ENCODE measurements around the gene JSRP1. TPM values are rescaled to one million over a fixed set of nuclear protein-coding genes. Genes with fewer than 3 reads are reported as not detected.

JSRP1 gene
- polyA plus RNA-seq, 2 of the 4 experiments (the other 2 are of a cell fraction) = 0.41 TPM; not detected in 1

DNA sequence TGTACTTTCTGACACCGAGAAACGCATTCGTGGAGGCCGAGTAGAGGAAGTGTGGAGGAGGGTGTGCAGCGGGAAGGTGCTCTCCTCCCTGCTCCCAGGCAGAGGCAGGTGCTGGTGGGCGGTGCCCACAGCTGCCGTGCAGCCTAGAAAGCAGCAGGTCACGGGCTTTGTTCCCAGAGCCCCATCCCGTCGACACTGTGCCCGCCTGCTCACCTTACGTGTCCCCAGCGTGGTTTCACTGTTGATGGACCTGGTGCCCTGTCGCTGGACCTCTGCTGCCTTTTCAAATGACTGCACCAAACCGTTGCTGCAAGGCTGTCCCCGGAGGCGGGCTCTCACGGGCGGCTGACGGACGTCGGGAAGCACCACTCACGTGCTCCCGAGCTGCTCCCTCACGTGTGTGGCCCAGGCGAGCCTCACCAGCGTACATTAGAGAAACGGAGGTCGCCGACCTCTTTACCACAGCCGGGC lies 40.9 kb downstream of the JSRP1 start:
- Histone ChIP-seq H3K4me3 (no peak overlapping the region), H3K27ac (no peak overlapping the region), H3K9me3 (no peaks in the 10 kb centered on the region), H3K4me2 (no peak overlapping the region), H3K4me1 (no peaks in the 10 kb centered on the region)
- WGBS (ENCODE audit: missing lambda C conversion rate) = 90% methylated on average over 17 of the region's 31 CpGs
- DNase-seq (ENCODE audit: low read depth in 1 of 2, low spot score in 1 of 2) = no peak
- CTCF ChIA-PET = interaction anchor here (0.6 to 1.1 kb wide), 3 partner anchors 21 to 61 kb away, joined by 3 to 4 read pairs (median 3); partner anchors contain the start of gene PLEKHJ1
- POLR2A ChIA-PET = no interaction called here
- no peak for TF ChIP-seq SMC3 (IDR thresholded peaks at IDR 0.05)
- FAIRE-seq = no peak
- no peak for ATAC-seq

GRCh38 chr19:2214251-2214650 lies 42.0 kb downstream of the JSRP1 start:
- POLR2A ChIA-PET = no interaction called here

GRCh38 chr19:2213799-2214198 lies 42.4 kb downstream of the JSRP1 start:
- Histone ChIP-seq H3K27ac (no peak overlapping the region), H3K4me1 (no peaks in the 10 kb centered on the region), H3K9me3 (no peaks in the 10 kb centered on the region), H3K4me2 (no peak overlapping the region), H3K4me3 (no peak overlapping the region)
- TF ChIP-seq ZNF302 (CRISPR knock-in tag; IDR thresholded peaks at IDR 0.05) (no peak), CHD4 (IDR thresholded peaks at IDR 0.05; ENCODE audit: borderline replicate concordance) (no peak), SREBF2 (IDR thresholded peaks at IDR 0.05) (no peak), BHLHE40 (IDR thresholded peaks at IDR 0.05; ENCODE audit: low read depth, low read length) (no peak), JUN (IDR thresholded peaks at IDR 0.05) (no peak), RFX5 (IDR thresholded peaks at IDR 0.05) (no peak), TP53 (CRISPR knock-in tag; IDR thresholded peaks at IDR 0.05) (no peak), NR3C1 (IDR thresholded peaks at IDR 0.05) (no peak), HDAC2 (IDR thresholded peaks at IDR 0.05) (no peak), PHF8 (IDR thresholded peaks at IDR 0.05; ENCODE audit: borderline replicate concordance, low read depth) (no peak), JUNB (IDR thresholded peaks at IDR 0.05) (no peak), GATA3 (IDR thresholded peaks at IDR 0.05; ENCODE audit: borderline replicate concordance) (no peak), CBX2 (IDR thresholded peaks at IDR 0.05; ENCODE audit: borderline replicate concordance, low read depth) (no peak), RARB (CRISPR knock-in tag; IDR thresholded peaks at IDR 0.05) (no peak), EHMT2 (IDR thresholded peaks at IDR 0.05; ENCODE audit: low read depth) (no peak), TFCP2L1 (CRISPR knock-in tag; IDR thresholded peaks at IDR 0.05) (no peak), KDM1A (IDR thresholded peaks at IDR 0.05; ENCODE audit: low read depth) (no peak)
- TF ChIP-seq, protein P1, sequence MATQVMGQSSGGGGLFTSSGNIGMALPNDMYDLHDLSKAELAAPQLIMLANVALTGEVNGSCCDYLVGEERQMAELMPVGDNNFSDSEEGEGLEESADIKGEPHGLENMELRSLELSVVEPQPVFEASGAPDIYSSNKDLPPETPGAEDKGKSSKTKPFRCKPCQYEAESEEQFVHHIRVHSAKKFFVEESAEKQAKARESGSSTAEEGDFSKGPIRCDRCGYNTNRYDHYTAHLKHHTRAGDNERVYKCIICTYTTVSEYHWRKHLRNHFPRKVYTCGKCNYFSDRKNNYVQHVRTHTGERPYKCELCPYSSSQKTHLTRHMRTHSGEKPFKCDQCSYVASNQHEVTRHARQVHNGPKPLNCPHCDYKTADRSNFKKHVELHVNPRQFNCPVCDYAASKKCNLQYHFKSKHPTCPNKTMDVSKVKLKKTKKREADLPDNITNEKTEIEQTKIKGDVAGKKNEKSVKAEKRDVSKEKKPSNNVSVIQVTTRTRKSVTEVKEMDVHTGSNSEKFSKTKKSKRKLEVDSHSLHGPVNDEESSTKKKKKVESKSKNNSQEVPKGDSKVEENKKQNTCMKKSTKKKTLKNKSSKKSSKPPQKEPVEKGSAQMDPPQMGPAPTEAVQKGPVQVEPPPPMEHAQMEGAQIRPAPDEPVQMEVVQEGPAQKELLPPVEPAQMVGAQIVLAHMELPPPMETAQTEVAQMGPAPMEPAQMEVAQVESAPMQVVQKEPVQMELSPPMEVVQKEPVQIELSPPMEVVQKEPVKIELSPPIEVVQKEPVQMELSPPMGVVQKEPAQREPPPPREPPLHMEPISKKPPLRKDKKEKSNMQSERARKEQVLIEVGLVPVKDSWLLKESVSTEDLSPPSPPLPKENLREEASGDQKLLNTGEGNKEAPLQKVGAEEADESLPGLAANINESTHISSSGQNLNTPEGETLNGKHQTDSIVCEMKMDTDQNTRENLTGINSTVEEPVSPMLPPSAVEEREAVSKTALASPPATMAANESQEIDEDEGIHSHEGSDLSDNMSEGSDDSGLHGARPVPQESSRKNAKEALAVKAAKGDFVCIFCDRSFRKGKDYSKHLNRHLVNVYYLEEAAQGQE (IDR thresholded peaks at IDR 0.05) = no peak
- TF ChIP-seq, protein P2, sequence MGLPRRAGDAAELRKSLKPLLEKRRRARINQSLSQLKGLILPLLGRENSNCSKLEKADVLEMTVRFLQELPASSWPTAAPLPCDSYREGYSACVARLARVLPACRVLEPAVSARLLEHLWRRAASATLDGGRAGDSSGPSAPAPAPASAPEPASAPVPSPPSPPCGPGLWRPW (IDR thresholded peaks at IDR 0.05) = no peak
- ChIA-PET CTCF (interaction anchor here (1.2 to 1.4 kb wide), 2 partner anchors 8 to 12 kb away, joined by 3 to 6 read pairs; no protein-coding TSS in a partner anchor), POLR2A (no interaction called here)
- 93% methylated on average over 23 of the region's 26 CpGs for WGBS (ENCODE audit: missing lambda C conversion rate)
- DNase-seq (ENCODE audit: low read depth in 1 of 2, low spot score in 1 of 2) (no peak), FAIRE-seq (no peak), ATAC-seq (no peak)

More at GRCh38 chr19:2214251-2214650, 42.0 kb downstream of the JSRP1 start:
- H3K4me2 ChIP-seq = no peak overlapping the region
- DNase-seq (ENCODE audit: low read depth in 1 of 2, low spot score in 1 of 2) (no peak), FAIRE-seq (no peak), ATAC-seq (no peak)
- 91% methylated on average over 6 of the region's 17 CpGs for WGBS (ENCODE audit: missing lambda C conversion rate)
- CTCF ChIA-PET = interaction anchor here (1.0 to 1.2 kb wide), 2 partner anchors 12 to 60 kb away, joined by 3 read pairs; no protein-coding TSS in a partner anchor
- no peaks in the 10 kb centered on the region for H3K4me1 ChIP-seq
- H3K27ac ChIP-seq = no peak overlapping the region
- TF ChIP-seq EHMT2 (IDR thresholded peaks at IDR 0.05; ENCODE audit: low read depth) (no peak), TFCP2L1 (CRISPR knock-in tag; IDR thresholded peaks at IDR 0.05) (no peak), RNF2 (IDR thresholded peaks at IDR 0.05; ENCODE audit: borderline replicate concordance, low read depth) (no peak), HOXB13 (CRISPR knock-in tag; IDR thresholded peaks at IDR 0.05; ENCODE audit: low read depth) (no peak), FOSL2 (IDR thresholded peaks at IDR 0.05) (no peak), FOSL2 (CRISPR knock-in tag; IDR thresholded peaks at IDR 0.05) (no peak), MYC (IDR thresholded peaks at IDR 0.05; ENCODE audit: borderline replicate concordance, low read length) (no peak), SREBF2 (IDR thresholded peaks at IDR 0.05) (no peak), NPAS2 (CRISPR knock-in tag; IDR thresholded peaks at IDR 0.05; ENCODE audit: borderline replicate concordance) (no peak), FOSB (CRISPR knock-in tag; IDR thresholded peaks at IDR 0.05) (no peak), ZSCAN20 (CRISPR knock-in tag; IDR thresholded peaks at IDR 0.05) (no peak), CBX8 (IDR thresholded peaks at IDR 0.05) (no peak), MAX (IDR thresholded peaks at IDR 0.05) (no peak), CHD4 (IDR thresholded peaks at IDR 0.05; ENCODE audit: borderline replicate concordance) (no peak)
- TF ChIP-seq, protein P3, sequence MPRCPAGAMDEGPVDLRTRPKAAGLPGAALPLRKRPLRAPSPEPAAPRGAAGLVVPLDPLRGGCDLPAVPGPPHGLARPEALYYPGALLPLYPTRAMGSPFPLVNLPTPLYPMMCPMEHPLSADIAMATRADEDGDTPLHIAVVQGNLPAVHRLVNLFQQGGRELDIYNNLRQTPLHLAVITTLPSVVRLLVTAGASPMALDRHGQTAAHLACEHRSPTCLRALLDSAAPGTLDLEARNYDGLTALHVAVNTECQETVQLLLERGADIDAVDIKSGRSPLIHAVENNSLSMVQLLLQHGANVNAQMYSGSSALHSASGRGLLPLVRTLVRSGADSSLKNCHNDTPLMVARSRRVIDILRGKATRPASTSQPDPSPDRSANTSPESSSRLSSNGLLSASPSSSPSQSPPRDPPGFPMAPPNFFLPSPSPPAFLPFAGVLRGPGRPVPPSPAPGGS (IDR thresholded peaks at IDR 0.05) = no peak
- H3K4me3 ChIP-seq = no peak overlapping the region
- H3K9me3 ChIP-seq = no peaks in the 10 kb centered on the region

Data from A549 (cell line).